SK-N-MC (cell line): ENCODE results near the gene PSMA1.

Experiments used
- EZH2 ChIP-seq: fragments of 200-600 bp; sonication (generic); IDR thresholded peaks from one replicate; pipeline ENCODE4 v1.6.1; 2017; ENCODE audit warnings: antibody characterized with exemption
- POLR2AphosphoS5 ChIP-seq: IDR thresholded peaks from 2 replicates; pipeline ENCODE4 v1.6.1; 2012; ENCODE audit warnings: mild to moderate bottlenecking, low read depth, low read length, borderline replicate concordance

- TF ChIP-seq EZH2: no peak
- no peak for TF ChIP-seq POLR2AphosphoS5
Observed at GRCh38 chr11:14502039-14502438, 18.1 kb downstream of the PSMA1 start.
